SIG-M5 treated with dmso at 0.1 percent for 504 hours (cell line): ENCODE measurements around the gene ADRB1.

Experiments
- DNase-seq: peaks from one replicate; lab custom pipeline; 2025; ENCODE audit not compliant: unreplicated experiment; lab: John Stamatoyannopoulos, UW

ADRB1 gene

GRCh38 chr10:114053946-114054345, 10.3 kb downstream of the ADRB1 start:
- DNase-seq = no peak

GRCh38 chr10:114057855-114058254, 14.2 kb downstream of the ADRB1 start:
- DNase-seq = peak; percentile 36

DNA sequence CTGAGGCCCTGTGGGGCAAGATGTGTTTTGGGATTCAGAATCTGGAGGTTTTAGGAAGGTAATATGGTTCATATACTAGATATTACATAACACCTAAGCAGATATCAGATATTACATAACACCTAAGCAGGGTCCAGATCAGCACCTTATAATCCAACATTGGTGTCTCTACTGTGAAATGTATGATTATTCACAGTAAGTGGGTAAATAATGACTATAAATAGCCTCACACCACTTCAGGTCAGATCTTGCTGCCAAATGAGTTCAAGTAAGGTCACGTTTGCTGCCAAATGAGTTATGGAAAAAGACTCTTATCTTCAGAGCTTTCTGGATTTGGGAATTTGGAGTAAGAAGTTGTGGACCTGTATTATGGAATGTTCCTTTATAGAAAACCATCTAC, 14.6 kb downstream of the ADRB1 start:
- DNase-seq = no peak

DNA sequence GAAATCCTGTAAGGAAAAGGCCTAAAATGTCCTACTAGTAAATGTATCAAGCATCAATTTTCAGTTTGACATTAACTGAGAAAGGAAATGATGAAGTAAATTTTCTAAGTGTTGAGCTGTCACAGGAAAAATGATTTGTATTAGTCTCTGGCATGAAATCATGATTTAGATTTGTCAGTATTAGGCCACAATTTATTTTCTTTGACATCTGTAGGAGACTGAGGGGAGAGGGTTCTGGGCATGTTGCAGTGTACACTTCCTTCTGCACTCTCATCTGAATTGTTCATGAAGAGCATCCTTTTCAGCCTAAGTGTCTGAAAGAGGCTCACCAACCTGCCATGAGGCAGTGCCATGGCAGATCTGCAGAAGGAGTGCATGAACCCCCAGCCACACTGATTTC, 15.9 kb downstream of the ADRB1 start:
- DNase-seq = no peak

GRCh38 chr10:114060456-114060855, 16.8 kb downstream of the ADRB1 start:
- DNase-seq = peak; percentile 82

GRCh38 chr10:114061148-114061547, 17.5 kb downstream of the ADRB1 start:
- DNase-seq = peak; percentile 76

GRCh38 chr10:114061789-114062188, 18.1 kb downstream of the ADRB1 start:
- DNase-seq = peak; percentile 67

DNA sequence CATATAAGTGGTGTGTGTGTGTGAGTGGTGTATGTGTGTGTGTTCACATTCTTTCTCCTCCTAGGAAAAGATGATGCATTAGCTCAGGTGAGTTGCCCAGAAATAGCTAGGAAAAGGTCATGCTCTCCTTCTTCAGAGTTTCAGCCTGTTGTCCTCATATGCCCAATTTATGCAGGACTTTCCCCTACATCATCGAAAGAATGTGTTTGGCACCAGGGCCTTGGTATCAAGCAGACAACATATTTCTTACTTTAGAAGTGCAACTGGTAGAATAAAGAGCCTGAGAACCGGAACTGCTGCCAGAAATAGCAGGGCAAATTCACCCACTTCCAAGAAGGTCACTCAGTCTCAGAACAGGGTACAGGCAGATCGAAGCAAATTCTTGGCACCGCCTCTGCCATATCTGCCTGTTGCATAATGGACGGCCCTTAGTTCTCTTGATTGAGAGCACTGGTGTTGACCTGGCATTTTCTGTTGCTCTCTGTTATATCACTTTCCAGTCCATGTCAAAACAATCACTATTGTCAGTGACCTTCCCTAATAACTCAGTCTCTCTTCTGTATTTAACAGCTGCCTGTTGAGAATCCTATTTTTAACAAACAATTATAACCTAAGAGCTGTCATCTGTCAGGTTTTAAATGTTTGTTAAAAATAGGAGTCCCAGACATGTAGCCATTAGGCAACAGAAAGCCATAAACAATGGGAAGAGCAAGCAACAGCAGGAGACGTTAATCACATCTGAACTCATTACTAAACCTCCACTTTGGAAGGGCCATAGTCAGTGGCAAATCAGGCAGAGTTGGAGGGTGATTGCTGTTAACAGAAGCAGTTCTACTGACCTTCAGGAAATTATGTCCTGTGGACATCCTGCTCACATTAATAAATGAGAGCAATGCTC, 20.7 kb downstream of the ADRB1 start:
- no peak for DNase-seq

- DNase-seq = no peak
Measured at GRCh38 chr10:114065049-114065435, 21.4 kb downstream of the ADRB1 start.

GRCh38 chr10:114068054-114068707, 24.5 kb downstream of the ADRB1 start:
- DNase-seq = no peak

GRCh38 chr10:114070710-114071109, 27.0 kb downstream of the ADRB1 start:
- DNase-seq = no peak

GRCh38 chr10:114071178-114071577, 27.5 kb downstream of the ADRB1 start:
- DNase-seq = no peak

DNA sequence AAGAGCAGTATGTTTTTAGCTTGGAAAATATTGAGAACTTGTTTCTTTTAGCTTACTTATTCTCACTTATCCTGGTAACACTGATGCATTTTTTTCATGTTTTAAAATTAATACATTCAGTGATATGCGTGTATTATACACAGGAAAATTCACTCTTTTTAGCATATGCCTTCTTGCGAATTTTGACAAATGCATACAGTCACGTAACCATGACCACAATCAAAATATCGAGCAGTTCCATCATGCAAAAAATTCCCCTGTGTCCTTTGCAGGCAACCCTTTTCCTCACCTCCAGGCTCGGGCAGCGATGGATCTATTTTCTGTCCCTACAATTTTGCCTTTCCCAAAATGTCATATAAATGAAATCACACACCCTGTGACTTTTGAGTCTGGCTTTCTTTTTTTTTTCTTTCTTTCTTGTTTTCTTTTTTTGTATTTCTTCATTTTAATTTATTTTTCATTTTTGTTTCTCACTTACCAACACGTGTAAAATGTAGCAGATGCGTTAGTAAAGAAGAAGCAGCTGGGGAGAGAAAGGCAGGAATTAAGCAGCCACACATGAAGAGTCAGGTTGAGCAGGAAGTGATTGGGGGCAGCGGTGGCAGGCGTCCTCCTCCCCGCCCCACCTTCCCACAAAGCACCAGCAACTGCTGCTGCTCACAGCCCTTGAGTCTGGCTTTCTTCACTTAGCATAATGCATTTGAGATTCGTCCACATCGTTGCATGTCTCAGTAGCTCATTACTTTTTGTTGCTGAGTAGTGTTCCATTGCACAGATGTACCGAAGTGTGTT, 29.9 kb downstream of the ADRB1 start:
- no peak for DNase-seq

GRCh38 chr10:114075093-114075492, 31.4 kb downstream of the ADRB1 start:
- no peak for DNase-seq

- DNase-seq = peak; percentile 30
Measured at GRCh38 chr10:114077347-114077746, 33.7 kb downstream of the ADRB1 start.

- DNase-seq = no peak
Measured at GRCh38 chr10:114077815-114078219, 34.2 kb downstream of the ADRB1 start.

- no peak for DNase-seq
Measured at GRCh38 chr10:114078346-114078745, 34.7 kb downstream of the ADRB1 start.

DNA sequence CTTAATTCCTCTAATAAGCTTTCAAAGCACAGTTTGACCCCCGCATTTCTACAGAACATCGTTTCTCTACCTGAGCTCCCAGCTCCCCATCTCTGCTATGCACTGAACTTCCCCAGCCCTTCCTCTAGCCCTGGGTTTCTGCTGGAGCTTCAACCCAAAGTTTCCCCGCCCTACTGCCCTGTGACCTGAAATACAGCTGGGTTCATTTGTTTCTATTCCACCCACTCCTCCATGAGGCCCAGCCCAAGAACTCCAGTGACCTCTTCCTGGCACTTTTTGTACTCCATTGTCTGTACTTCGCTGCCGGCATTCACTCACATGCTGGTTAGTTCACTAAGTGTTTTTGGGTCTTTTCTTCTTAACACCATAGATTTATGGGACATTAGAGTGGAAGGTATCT, 35.8 kb downstream of the ADRB1 start:
- no peak for DNase-seq

DNA sequence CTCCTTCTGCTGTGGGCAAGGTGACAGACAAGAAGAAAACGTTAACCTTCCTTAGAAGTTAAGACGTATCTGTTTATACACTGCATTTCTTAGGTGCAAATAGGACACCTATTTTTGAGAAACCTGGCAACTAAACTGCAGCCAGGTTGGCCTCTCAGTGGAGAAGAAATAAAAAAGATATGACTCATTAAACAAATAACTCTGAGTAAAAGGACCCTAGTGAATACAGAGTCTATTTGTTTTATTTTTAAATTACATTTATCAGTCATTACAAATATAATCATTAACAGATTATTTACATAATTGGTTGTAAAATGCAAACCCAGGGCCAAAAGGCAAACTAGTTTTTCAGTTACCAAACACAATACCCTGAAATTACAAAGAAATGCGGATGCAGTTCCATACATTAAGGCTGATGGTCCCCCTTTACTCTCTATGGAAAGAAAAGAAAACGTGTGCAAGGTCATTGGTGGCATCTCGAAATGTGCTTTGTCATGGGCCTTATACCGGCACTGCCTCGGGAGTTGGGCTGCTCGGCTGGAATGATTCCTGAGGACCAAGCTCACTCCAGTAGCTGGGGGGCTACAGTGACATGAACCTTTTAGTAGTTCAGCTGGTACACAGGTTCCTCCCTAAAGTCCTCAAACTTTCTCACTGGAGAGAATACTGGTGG, 38.4 kb downstream of the ADRB1 start:
- DNase-seq = no peak

GRCh38 chr10:114083040-114083439, 39.4 kb downstream of the ADRB1 start:
- no peak for DNase-seq

DNA sequence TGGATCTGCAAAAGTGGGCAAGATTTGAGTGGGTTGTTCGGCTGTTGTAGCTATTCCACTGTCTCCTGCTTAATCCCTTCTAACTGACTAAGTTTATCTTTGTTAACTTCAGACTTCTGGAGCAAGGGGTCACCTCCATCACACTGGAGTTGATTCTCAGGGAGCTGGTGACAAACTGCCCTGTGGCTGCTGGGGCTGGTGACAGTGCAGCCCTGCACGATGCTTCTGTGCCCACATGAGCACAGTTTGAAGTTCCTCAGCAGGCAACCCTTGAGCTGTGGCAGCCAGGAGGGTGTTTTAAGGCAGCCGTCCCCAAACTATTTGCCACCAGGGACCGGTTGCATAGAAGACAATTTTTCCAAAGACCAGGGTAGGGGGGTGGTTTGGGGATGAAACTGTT, 40.5 kb downstream of the ADRB1 start:
- DNase-seq = no peak
